GM19468 (cell line): ENCODE data around the gene FHL2.

Experiments
- ATAC-seq: cut with Tn5 transposase; IDR thresholded peaks from one replicate; pipeline ENCODE4 v1.9.1; 2021; ENCODE audit warnings: mild to moderate bottlenecking, moderate library complexity, moderate number of reproducible peaks; ENCODE audit not compliant: unreplicated experiment; ENCODE audit errors: extremely low read depth

Gene FHL2

GRCh38 chr2:105382177-105382576, 16.7 kb downstream of the FHL2 start:
- ATAC-seq, result no peak

GRCh38 chr2:105381101-105381668, 17.7 kb downstream of the FHL2 start:
- no peak for ATAC-seq

GRCh38 chr2:105380432-105381100, 18.3 kb downstream of the FHL2 start:
- ATAC-seq, result no peak

GRCh38 chr2:105379741-105380186, 19.1 kb downstream of the FHL2 start:
- no peak for ATAC-seq

GRCh38 chr2:105378921-105379383, 19.9 kb downstream of the FHL2 start:
- no peak for ATAC-seq

GRCh38 chr2:105378276-105378840, 20.5 kb downstream of the FHL2 start:
- ATAC-seq, result no peak

GRCh38 chr2:105377871-105378270, 21.0 kb downstream of the FHL2 start:
- no peak for ATAC-seq

- ATAC-seq, result no peak
These were observed 22.0 kb downstream of the FHL2 start for GRCh38 chr2:105376789-105377240.

- ATAC-seq, result no peak
These were observed 22.8 kb downstream of the FHL2 start for GRCh38 chr2:105376010-105376409.

- ATAC-seq, result no peak
These were observed 23.8 kb downstream of the FHL2 start for GRCh38 chr2:105375001-105375561.

GRCh38 chr2:105373895-105374401, 24.9 kb downstream of the FHL2 start:
- peak; percentile 64 for ATAC-seq

GRCh38 chr2:105373344-105373781, 25.5 kb downstream of the FHL2 start:
- ATAC-seq, result no peak

- no peak for ATAC-seq
These were observed 27.0 kb downstream of the FHL2 start for GRCh38 chr2:105371810-105372209.

GRCh38 chr2:105371156-105371555, 27.7 kb downstream of the FHL2 start:
- no peak for ATAC-seq

GRCh38 chr2:105369777-105370690, 28.8 kb downstream of the FHL2 start:
- peak; percentile 90 for ATAC-seq

GRCh38 chr2:105368759-105369408, 30.0 kb downstream of the FHL2 start:
- ATAC-seq, result no peak

- ATAC-seq, result no peak
These were observed 33.6 kb downstream of the FHL2 start for GRCh38 chr2:105365206-105365605.

- ATAC-seq, result no peak
These were observed 34.3 kb downstream of the FHL2 start for GRCh38 chr2:105364436-105365139.
